Loucy (cell line): ENCODE results near the gene OR10G2.

Experiments used
- H2AFZ ChIP-seq: fragments of 200-600 bp; sonication (generic); 2 replicates; pipeline ENCODE4 v1.6.0; 2016; ENCODE audit warnings: antibody characterized with exemption, mild to moderate bottlenecking, low read length, moderate library complexity
- H3F3A ChIP-seq: fragments of 200-600 bp; 2 replicates; pipeline ENCODE4 v1.6.0; 2016; ENCODE audit warnings: antibody characterized with exemption, low read depth, mild to moderate bottlenecking
- H3K27me3 ChIP-seq: fragments of 200-600 bp; sonication (generic); 2 replicates; pipeline ENCODE4 v1.6.1; 2014; ENCODE audit warnings: low read length, mild to moderate bottlenecking; ENCODE audit not compliant: insufficient read depth, poor library complexity, severe bottlenecking
- H3K36me3 ChIP-seq: fragments of 200-600 bp; sonication (generic); 2 replicates; pipeline ENCODE4 v1.6.1; 2016; ENCODE audit warnings: low read length; ENCODE audit not compliant: insufficient read depth
- H3K4me1 ChIP-seq: fragments of 200-600 bp; sonication (generic); 2 replicates; pipeline ENCODE4 v1.5.1; 2014; ENCODE audit warnings: low read length, mild to moderate bottlenecking; ENCODE audit not compliant: insufficient read depth, poor library complexity, severe bottlenecking
- H3K4me2 ChIP-seq: fragments of 200-600 bp; sonication (generic); 2 replicates; pipeline ENCODE4 v1.6.0; 2014; ENCODE audit warnings: antibody characterized with exemption, low read length, low read depth, mild to moderate bottlenecking; ENCODE audit not compliant: poor library complexity, severe bottlenecking
- H3K4me3 ChIP-seq: fragments of 200-600 bp; sonication (generic); 2 replicates; pipeline ENCODE4 v1.5.1; 2014; ENCODE audit warnings: low read length, mild to moderate bottlenecking, mixed read lengths; ENCODE audit not compliant: poor library complexity, severe bottlenecking
- H3K79me2 ChIP-seq: fragments of 200-600 bp; sonication (generic); 2 replicates; pipeline ENCODE4 v1.6.1; 2014; ENCODE audit warnings: low read length; ENCODE audit not compliant: insufficient read depth
- H3K9ac ChIP-seq: fragments of 200-600 bp; sonication (generic); 2 replicates; pipeline ENCODE4 v1.6.0; 2014; ENCODE audit warnings: mild to moderate bottlenecking, low read depth, low read length, moderate library complexity; ENCODE audit not compliant: poor library complexity, severe bottlenecking
- H3K9me2 ChIP-seq: fragments of 200-600 bp; sonication (generic); replicated peaks from 2 replicates; pipeline ENCODE4 v1.6.1; 2016; ENCODE audit warnings: low read depth, low read length, mixed read lengths
- H3K9me3 ChIP-seq: fragments of 200-600 bp; sonication (generic); 2 replicates; pipeline ENCODE4 v1.6.1; 2014; ENCODE audit warnings: mild to moderate bottlenecking, antibody characterized with exemption, low read length, low read depth; ENCODE audit not compliant: insufficient read depth
- H4K20me1 ChIP-seq: fragments of 200-600 bp; sonication (generic); 2 replicates; pipeline ENCODE4 v1.6.0; 2014; ENCODE audit warnings: antibody characterized with exemption, low read length, mild to moderate bottlenecking; ENCODE audit not compliant: insufficient read depth, poor library complexity, severe bottlenecking
- CTCF ChIP-seq: fragments of 200-600 bp; sonication (generic); conservative IDR thresholded peaks from 2 replicates; pipeline ENCODE4 v1.5.1; 2014; ENCODE audit warnings: mild to moderate bottlenecking, antibody characterized with exemption, low read length
- EZH2phosphoT487 ChIP-seq: fragments of 200-600 bp; IDR thresholded peaks from 2 replicates; pipeline ENCODE4 v1.6.1; 2018; ENCODE audit warnings: antibody characterized with exemption, mild to moderate bottlenecking, moderate library complexity, borderline replicate concordance

The OR10G2 gene, protein sequence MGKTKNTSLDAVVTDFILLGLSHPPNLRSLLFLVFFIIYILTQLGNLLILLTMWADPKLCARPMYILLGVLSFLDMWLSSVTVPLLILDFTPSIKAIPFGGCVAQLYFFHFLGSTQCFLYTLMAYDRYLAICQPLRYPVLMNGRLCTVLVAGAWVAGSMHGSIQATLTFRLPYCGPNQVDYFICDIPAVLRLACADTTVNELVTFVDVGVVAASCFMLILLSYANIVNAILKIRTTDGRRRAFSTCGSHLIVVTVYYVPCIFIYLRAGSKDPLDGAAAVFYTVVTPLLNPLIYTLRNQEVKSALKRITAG

GRCh38 chr14:21634840-21635239 is at the start of gene OR10G2:
OR10G2 (minus strand) TSS chr14:21634940; CDS start chr14:21634842, 98 bp downstream.
- H3K4me3 ChIP-seq: no peak within 1 kb of the TSS
- H3K9ac ChIP-seq: no peak within 1 kb of the TSS
- no peaks in the 10 kb centered on the region for H3K9me3 ChIP-seq
- no peaks in the 10 kb centered on the region for H3F3A ChIP-seq
- H3K4me2 ChIP-seq: no peak within 1 kb of the TSS
- no peaks in the 10 kb centered on the region for H3K27me3 ChIP-seq
- H3K36me3 ChIP-seq: no peaks in the 10 kb centered on the region
- no peaks in the 10 kb centered on the region for H3K4me1 ChIP-seq
- no peaks in the 10 kb centered on the region for H3K9me2 ChIP-seq
- no peak within 1 kb of the TSS for H2AFZ ChIP-seq
- no peaks in the 10 kb centered on the region for H4K20me1 ChIP-seq
- no peaks in the 10 kb centered on the region for H3K79me2 ChIP-seq
- TF ChIP-seq CTCF (no peak), EZH2phosphoT487 (no peak)

DNA sequence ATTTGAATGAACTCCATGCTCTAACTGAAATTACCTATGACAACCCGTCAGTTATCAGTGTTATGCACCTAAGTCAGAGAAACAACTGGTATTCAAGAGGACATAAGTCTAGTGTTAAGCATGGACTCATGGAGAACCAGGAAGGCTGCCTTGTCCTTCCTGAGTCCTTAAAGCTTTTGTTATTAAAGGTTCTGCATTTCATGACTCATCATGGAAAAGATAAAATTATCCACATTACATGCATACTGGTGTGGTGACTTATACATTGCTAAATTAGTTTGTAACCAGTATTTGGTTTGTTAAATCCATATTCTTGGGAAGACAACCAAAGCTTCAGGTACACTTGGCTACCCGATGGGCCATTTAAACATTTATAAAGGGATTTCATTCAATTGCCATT is 45.3 kb upstream of the OR10G2 start:
- Histone ChIP-seq H3K79me2 (no peaks in the 10 kb centered on the region), H3K9me2 (no peaks in the 10 kb centered on the region), H4K20me1 (no peaks in the 10 kb centered on the region), H3K4me1 (no peaks in the 10 kb centered on the region), H3K9ac (no peak overlapping the region), H3K36me3 (no peaks in the 10 kb centered on the region), H3K4me2 (no peak overlapping the region), H3K9me3 (peaks cover 5% of the 10 kb centered on the region; the same call in 1 of the 2 replicates), H3F3A (no peaks in the 10 kb centered on the region), H2AFZ (no peak overlapping the region), H3K4me3 (no peak overlapping the region), H3K27me3 (peaks cover 20% of the 10 kb centered on the region)
- no peak for TF ChIP-seq CTCF
- no peak for TF ChIP-seq EZH2phosphoT487

DNA sequence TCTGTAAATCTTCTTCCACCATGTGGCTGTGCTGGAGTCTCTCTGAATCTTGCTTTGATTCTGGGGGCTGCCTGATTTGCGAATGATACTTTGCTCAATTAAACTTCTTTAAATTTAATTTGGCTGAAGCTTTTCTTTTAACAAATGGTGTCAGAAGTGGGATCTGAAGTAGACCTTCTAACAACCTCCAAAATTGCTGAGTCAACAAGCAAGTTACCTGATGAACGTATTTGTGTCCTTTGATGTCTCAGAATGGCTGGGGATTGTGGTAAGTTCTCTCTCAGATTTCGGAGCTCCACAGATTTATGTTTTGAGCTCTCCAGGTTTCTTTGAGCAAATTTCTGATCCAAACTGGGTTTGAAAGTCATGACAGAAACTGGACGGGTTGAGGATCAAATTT is 40.8 kb upstream of the OR10G2 start:
- no peaks in the 10 kb centered on the region for H3F3A ChIP-seq
- H3K9me2 ChIP-seq: no peaks in the 10 kb centered on the region
- no peaks in the 10 kb centered on the region for H3K36me3 ChIP-seq
- no peaks in the 10 kb centered on the region for H3K4me1 ChIP-seq
- no peak overlapping the region for H2AFZ ChIP-seq
- no peak for TF ChIP-seq EZH2phosphoT487
- no peak for TF ChIP-seq CTCF
- no peak overlapping the region for H3K4me2 ChIP-seq
- no peaks in the 10 kb centered on the region for H3K79me2 ChIP-seq
- no peaks in the 10 kb centered on the region for H4K20me1 ChIP-seq
- H3K9me3 ChIP-seq: peaks cover 5% of the 10 kb centered on the region; the same call in 1 of the 2 replicates
- no peak overlapping the region for H3K9ac ChIP-seq
- H3K4me3 ChIP-seq: no peak overlapping the region
- H3K27me3 ChIP-seq: peaks cover 7% of the 10 kb centered on the region
